Endothelial cell (in vitro differentiated cells): ENCODE data around the gene PRR12. TPM values are rescaled to one million over a fixed set of nuclear protein-coding genes. Genes with fewer than 3 reads are reported as not detected.
"Not testable (repeated sequence)": the region's sequence is repeated elsewhere in the genome, so short reads cannot be mapped to it uniquely, and the experiment has no call there.

Source experiments
- DNase-seq: peaks from one replicate; pipeline ENCODE4 v3.0.0; 2021; ENCODE audit warnings: low spot score
- H3K27ac Mint-ChIP-seq: one replicate; pipeline ENCODE4 v1.8.0; 2021; ENCODE audit warnings: mixed read lengths, inconsistent platforms; ENCODE audit not compliant: unreplicated experiment
- H3K27me3 Mint-ChIP-seq: one replicate; pipeline ENCODE4 v1.8.0; 2021; ENCODE audit warnings: mild to moderate bottlenecking, moderate library complexity, mixed read lengths, inconsistent platforms; ENCODE audit not compliant: unreplicated experiment
- H3K36me3 Mint-ChIP-seq: one replicate; pipeline ENCODE4 v1.8.0; 2021; ENCODE audit warnings: mild to moderate bottlenecking, low read depth, mixed read lengths, inconsistent platforms; ENCODE audit not compliant: unreplicated experiment
- H3K4me1 Mint-ChIP-seq: one replicate; pipeline ENCODE4 v1.8.0; 2021; ENCODE audit warnings: mild to moderate bottlenecking, mixed read lengths, inconsistent platforms; ENCODE audit not compliant: unreplicated experiment
- H3K4me3 Mint-ChIP-seq: one replicate; pipeline ENCODE4 v1.8.0; 2021; ENCODE audit warnings: mild to moderate bottlenecking, mixed read lengths, inconsistent platforms; ENCODE audit not compliant: unreplicated experiment
- H3K9me3 Mint-ChIP-seq: one replicate; pipeline ENCODE4 v1.8.0; 2021; ENCODE audit warnings: mixed read lengths, inconsistent platforms; ENCODE audit not compliant: unreplicated experiment
- CTCF ChIP-seq: fragments of 200-600 bp; sonication (generic); IDR thresholded peaks from one replicate; pipeline ENCODE4 v1.5.0; 2021; ENCODE audit warnings: antibody characterized with exemption; ENCODE audit not compliant: unreplicated experiment
- total RNA-seq: library from RNA; stranded (reverse); fragmentation: NEBNext Ultra II Directional; extraction: Animal tissue kit (Norgen Biotek cat#: 25700); gene quantifications from one replicate; pipeline ENCODE4 v1.2.1, GENCODE V29; 2021; ENCODE audit not compliant: unreplicated experiment

PRR12 gene
- total RNA-seq, 1 donor from 2014 or later = 38.8 TPM

DNA sequence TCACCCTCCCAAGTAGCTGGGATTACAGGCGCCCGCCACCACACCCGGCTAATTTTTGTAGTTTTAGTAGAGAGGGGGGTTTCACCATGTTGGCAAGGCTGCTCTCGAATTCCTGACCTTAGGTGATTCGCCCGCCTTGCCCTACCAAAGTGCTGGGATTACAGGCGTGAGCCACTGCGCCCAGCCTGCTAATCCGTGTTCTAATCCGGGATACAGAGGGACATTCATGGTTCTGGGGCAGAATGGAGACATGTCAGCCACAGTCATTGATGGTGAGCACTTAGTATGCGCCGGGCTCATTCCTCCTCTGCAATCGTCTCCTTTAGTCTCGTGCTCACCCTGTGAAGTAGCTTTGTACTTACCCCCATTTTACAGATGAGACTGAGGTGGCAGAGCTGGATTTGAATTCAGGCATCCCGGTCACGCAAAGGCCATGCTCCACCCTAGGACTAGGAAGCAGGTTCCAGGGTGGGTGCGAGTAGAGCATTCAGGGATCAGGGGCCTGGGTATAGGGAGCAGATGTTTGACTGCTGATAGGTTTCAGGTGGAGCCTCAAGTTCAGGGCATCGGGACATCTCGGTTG, 40.7 kb downstream of the PRR12 start:
- Mint-ChIP-seq H3K36me3 (peaks cover 19% of the 10 kb centered on the region), H3K27ac (no peak overlapping the region), H3K27me3 (peaks cover 18% of the 10 kb centered on the region), H3K4me1 (peaks cover 20% of the 10 kb centered on the region), H3K4me3 (peak overlapping the region; percentile 51), H3K9me3 (no peaks in the 10 kb centered on the region)
- no peak for DNase-seq
- TF ChIP-seq CTCF = no peak

- TF ChIP-seq CTCF = no peak
- Mint-ChIP-seq H3K4me1 (peaks cover 23% of the 10 kb centered on the region), H3K27me3 (peaks cover 21% of the 10 kb centered on the region), H3K4me3 (no peak overlapping the region), H3K27ac (no peak overlapping the region), H3K36me3 (peaks cover 12% of the 10 kb centered on the region), H3K9me3 (no peaks in the 10 kb centered on the region)
- no peak for DNase-seq
These were observed 41.6 kb downstream of the PRR12 start for GRCh38 chr19:49632576-49632975.

GRCh38 chr19:49633273-49633672, 42.3 kb downstream of the PRR12 start:
- H3K9me3 Mint-ChIP-seq, DNase-seq, H3K4me3 Mint-ChIP-seq, H3K36me3 Mint-ChIP-seq, H3K27ac Mint-ChIP-seq: not testable (repeated sequence)
- peaks cover 24% of the 10 kb centered on the region for H3K27me3 Mint-ChIP-seq
- H3K4me1 Mint-ChIP-seq = peaks cover 26% of the 10 kb centered on the region

- peak overlapping the region; percentile 57 for H3K27ac Mint-ChIP-seq
- no peak for TF ChIP-seq CTCF
- H3K4me3 Mint-ChIP-seq = peak overlapping the region; percentile 47
- no peaks in the 10 kb centered on the region for H3K9me3 Mint-ChIP-seq
- no peaks in the 10 kb centered on the region for H3K36me3 Mint-ChIP-seq
- H3K27me3 Mint-ChIP-seq = peaks cover 35% of the 10 kb centered on the region
- peaks cover 41% of the 10 kb centered on the region for H3K4me1 Mint-ChIP-seq
- DNase-seq = no peak
These were observed 44.7 kb downstream of the PRR12 start for GRCh38 chr19:49635530-49636232.

GRCh38 chr19:49636233-49636932, 45.4 kb downstream of the PRR12 start:
- Mint-ChIP-seq H3K4me3 (no peak overlapping the region), H3K27ac (peak overlapping the region; percentile 48), H3K4me1 (peaks cover 45% of the 10 kb centered on the region), H3K9me3 (no peaks in the 10 kb centered on the region), H3K27me3 (peaks cover 39% of the 10 kb centered on the region), H3K36me3 (no peaks in the 10 kb centered on the region)
- DNase-seq = no peak
- no peak for TF ChIP-seq CTCF
